HepG2 (cell line): ENCODE results near the gene TMEM266. TPM values are rescaled to one million over a fixed set of nuclear protein-coding genes. Genes with fewer than 3 reads are reported as not detected.

Experiments used
- E2F2 ChIP-seq: sonication (generic); formaldehyde crosslinking; IDR thresholded peaks from 2 replicates; pipeline ENCODE4 v1.4.0; 2020; ENCODE audit warnings: missing genetic modification reagents, borderline replicate concordance
- HNF1A ChIP-seq, 2 experiments: sonication (generic) in 1 of 2; formaldehyde crosslinking in 1 of 2; IDR thresholded peaks; 2 replicates each; pipeline versions ENCODE4 v1.4.0 to v1.6.1; 2016 to 2020; ENCODE audit warnings: borderline replicate concordance in 1 of 2, low read depth in 1 of 2, mild to moderate bottlenecking in 1 of 2, missing genetic modification reagents in 1 of 2
- IKZF1 ChIP-seq: fragments of 450-650 bp; IDR thresholded peaks from 2 replicates; pipeline ENCODE4 v1.7.1; 2016
- ZFP41 ChIP-seq: sonication (generic); formaldehyde crosslinking; IDR thresholded peaks from 2 replicates; pipeline ENCODE4 v1.4.0; 2020; ENCODE audit warnings: mild to moderate bottlenecking, missing genetic modification reagents, borderline replicate concordance
- ZHX1 ChIP-seq: sonication (generic); formaldehyde crosslinking; IDR thresholded peaks from 2 replicates; pipeline ENCODE4 v1.8.1; 2022; ENCODE audit warnings: low read depth, mild to moderate bottlenecking, missing genetic modification reagents
- ZNF180 ChIP-seq: sonication (generic); formaldehyde crosslinking; IDR thresholded peaks from 2 replicates; pipeline ENCODE4 v1.4.0; 2020; ENCODE audit warnings: low read depth, missing genetic modification reagents, borderline replicate concordance
- ZNF660 ChIP-seq: sonication (generic); formaldehyde crosslinking; IDR thresholded peaks from 2 replicates; pipeline ENCODE4 v1.5.1; 2020; ENCODE audit warnings: mild to moderate bottlenecking, low read depth, missing genetic modification reagents, borderline replicate concordance
- polyA plus RNA-seq, 8 experiments: library from polyadenylated mRNA; depleted of rRNA in 3 of 8; stranded (reverse) in 7 of 8; unstranded in 1 of 8; fragments of >200 nt; fragmentation: Illumina TruSeq in 4 of 8; extraction: Trizol in 4 of 8; gene quantifications; 2 replicates each; pipeline versions ENCODE4 v1.2.1 to v1.2.3, GENCODE V29; 2011 to 2016; ENCODE audit warnings: low read depth in 4 of 8, missing spikeins in 1 of 8, mixed read lengths in 1 of 8; ENCODE audit not compliant: insufficient read depth in 1 of 8
- total RNA-seq, 5 experiments: library from RNA; depleted of rRNA; stranded (reverse); fragments of >200 nt; fragmentation: Illumina TruSeq; extraction: Trizol; gene quantifications; 2 replicates each; pipeline ENCODE4 v1.2.3, GENCODE V29; 2016; ENCODE audit warnings: low read depth in 1 of 5

The TMEM266 gene
- total and polyA plus RNA-seq, 2 of the 13 experiments (the other 11 are each of a cell fraction or from before 2014, with no cell fraction given): 0.04 TPM; not detected in 1

- TF ChIP-seq HNF1A (IDR thresholded peaks at IDR 0.05; ENCODE audit: low read depth) (no peak), HNF1A (CRISPR knock-in tag; IDR thresholded peaks at IDR 0.05; ENCODE audit: borderline replicate concordance) (no peak), ZNF180 (CRISPR knock-in tag) (no peak), ZHX1 (no peak), E2F2 (CRISPR knock-in tag) (no peak), ZNF660 (CRISPR knock-in tag) (no peak), ZFP41 (no peak), IKZF1 (no peak)
- TF ChIP-seq, all 625 proteins: peak for 0
These were observed 78.7 kb downstream of the TMEM266 start (continued) for GRCh38 chr15:76138436-76138835.
